Fibroblast of gingiva (primary cell): ENCODE measurements around the gene SRR.
A peak's percentile ranks its signal among the peaks of the same experiment; 100 is the strongest.

Experiments
- DNase-seq: peaks from one replicate; pipeline ENCODE4 v3.0.0-alpha.2; 2011; ENCODE audit warnings: low read depth

The SRR gene

GRCh38 chr17:2343421-2343820 is 39.7 kb downstream of the SRR start:
- DNase-seq, result no peak

GRCh38 chr17:2344528-2344927 is 40.8 kb downstream of the SRR start:
- DNase-seq, result no peak

- DNase-seq, result no peak
Observed at GRCh38 chr17:2346475-2346874, 42.7 kb downstream of the SRR start.

GRCh38 chr17:2347805-2348685 is 44.3 kb downstream of the SRR start:
- peak; percentile 89 for DNase-seq

GRCh38 chr17:2351269-2351668 is 47.5 kb downstream of the SRR start:
- DNase-seq, result no peak

GRCh38 chr17:2354311-2354710 is 50.6 kb downstream of the SRR start:
- no peak for DNase-seq

GRCh38 chr17:2357237-2357636 is 53.5 kb downstream of the SRR start:
- no peak for DNase-seq

- no peak for DNase-seq
Observed at GRCh38 chr17:2357931-2358434, 54.2 kb downstream of the SRR start.

- DNase-seq, result no peak
Observed at GRCh38 chr17:2361010-2361760, 57.4 kb downstream of the SRR start.

- DNase-seq, result no peak
Observed at GRCh38 chr17:2362016-2362415, 58.3 kb downstream of the SRR start.

- no peak for DNase-seq
Observed at GRCh38 chr17:2362416-2362815, 58.7 kb downstream of the SRR start.

GRCh38 chr17:2362881-2363280 is 59.1 kb downstream of the SRR start:
- DNase-seq, result no peak

- no peak for DNase-seq
Observed at GRCh38 chr17:2363318-2363717, 59.6 kb downstream of the SRR start.

- no peak for DNase-seq
Observed at GRCh38 chr17:2363851-2364762, 60.4 kb downstream of the SRR start.

GRCh38 chr17:2364763-2365116 is 61.0 kb downstream of the SRR start:
- DNase-seq, result no peak

- DNase-seq, result no peak
Observed at GRCh38 chr17:2365132-2365531, 61.4 kb downstream of the SRR start.

GRCh38 chr17:2366747-2367494 is 63.2 kb downstream of the SRR start:
- no peak for DNase-seq

- no peak for DNase-seq
Observed at GRCh38 chr17:2368359-2368758, 64.6 kb downstream of the SRR start.

GRCh38 chr17:2369039-2369438 is 65.3 kb downstream of the SRR start:
- no peak for DNase-seq

GRCh38 chr17:2369551-2370210 is 65.9 kb downstream of the SRR start:
- DNase-seq, result no peak

GRCh38 chr17:2370211-2370589 is 66.5 kb downstream of the SRR start:
- no peak for DNase-seq
